ENCODE measurements around the gene KANSL1.
"Not testable (repeated sequence)": the region's sequence is repeated elsewhere in the genome, so short reads cannot be mapped to it uniquely, and the experiment has no call there.

Gene KANSL1

GRCh38 chr17:46193151-46193625 is at the start of gene KANSL1:
Gene KANSL1 (minus strand): TSS chr17:46193429. CDS start chr17:46172143, 21,286 bp downstream.
- no peaks in the 10 kb centered on the region for H3K9me3 Mint-ChIP-seq
- H3K4me3 Mint-ChIP-seq, result peak within 1 kb of the TSS; percentile 91
- H3K27me3 Mint-ChIP-seq, result no peaks in the 10 kb centered on the region
- H3K36me3 Mint-ChIP-seq (ENCODE audit: low read depth), result peaks cover 47% of the 10 kb centered on the region
- peak within 1 kb of the TSS; percentile 97 for H3K27ac Mint-ChIP-seq
- intact Hi-C loops (cut with micrococcal nuclease), result no loop called here
- H3K4me1 Mint-ChIP-seq (ENCODE audit: low read depth), result peaks cover 44% of the 10 kb centered on the region

GRCh38 chr17:46231359-46231758 is 38.1 kb upstream of the KANSL1 start:
- H3K4me1 Mint-ChIP-seq (ENCODE audit: low read depth); H3K36me3 Mint-ChIP-seq (ENCODE audit: low read depth); intact Hi-C loops (cut with micrococcal nuclease); H3K9me3 Mint-ChIP-seq; H3K27me3 Mint-ChIP-seq; H3K27ac Mint-ChIP-seq; H3K4me3 Mint-ChIP-seq: not testable (repeated sequence)

GRCh38 chr17:46225274-46225794 is 32.1 kb upstream of the KANSL1 start:
- H3K27me3 Mint-ChIP-seq, result not testable (repeated sequence)
- H3K4me3 Mint-ChIP-seq, result peak overlapping the region; percentile 82

GRCh38 chr17:46224864-46225263 is 31.6 kb upstream of the KANSL1 start:
- H3K9me3 Mint-ChIP-seq; H3K27me3 Mint-ChIP-seq; intact Hi-C loops (cut with micrococcal nuclease); H3K36me3 Mint-ChIP-seq (ENCODE audit: low read depth); H3K4me1 Mint-ChIP-seq (ENCODE audit: low read depth): not testable (repeated sequence)
- Mint-ChIP-seq H3K4me3 (peak overlapping the region; percentile 82), H3K27ac (peak overlapping the region; percentile 11)

More at GRCh38 chr17:46225274-46225794, 32.1 kb upstream of the KANSL1 start:
- H3K4me1 Mint-ChIP-seq (ENCODE audit: low read depth); intact Hi-C loops (cut with micrococcal nuclease); H3K9me3 Mint-ChIP-seq; H3K36me3 Mint-ChIP-seq (ENCODE audit: low read depth): not testable (repeated sequence)
- H3K27ac Mint-ChIP-seq, result peak overlapping the region; percentile 11

- H3K27me3 Mint-ChIP-seq; H3K4me1 Mint-ChIP-seq (ENCODE audit: low read depth); H3K4me3 Mint-ChIP-seq; H3K27ac Mint-ChIP-seq; intact Hi-C loops (cut with micrococcal nuclease); H3K36me3 Mint-ChIP-seq (ENCODE audit: low read depth); H3K9me3 Mint-ChIP-seq: not testable (repeated sequence)
Observed at GRCh38 chr17:46223041-46223440, 29.8 kb upstream of the KANSL1 start.

- intact Hi-C loops (cut with micrococcal nuclease), result loop anchor here (5.0 kb wide), 1 partner anchor 214 kb away; no protein-coding TSS in a partner anchor
- Mint-ChIP-seq H3K27ac (peak overlapping the region; percentile 63), H3K4me3 (no peak overlapping the region), H3K36me3 (ENCODE audit: low read depth) (no peaks in the 10 kb centered on the region), H3K27me3 (no peaks in the 10 kb centered on the region), H3K4me1 (ENCODE audit: low read depth) (peaks cover 40% of the 10 kb centered on the region), H3K9me3 (no peaks in the 10 kb centered on the region)
Observed at GRCh38 chr17:46216682-46217081, 23.5 kb upstream of the KANSL1 start.

GRCh38 chr17:46212634-46213435 is 19.6 kb upstream of the KANSL1 start:
- intact Hi-C loops (cut with micrococcal nuclease), result no loop called here
- Mint-ChIP-seq H3K27ac (no peak overlapping the region), H3K36me3 (ENCODE audit: low read depth) (peaks cover 5% of the 10 kb centered on the region), H3K4me1 (ENCODE audit: low read depth) (peaks cover 37% of the 10 kb centered on the region), H3K27me3 (no peaks in the 10 kb centered on the region), H3K9me3 (no peaks in the 10 kb centered on the region), H3K4me3 (no peak overlapping the region)

- intact Hi-C loops (cut with micrococcal nuclease), result no loop called here
- H3K27me3 Mint-ChIP-seq, result no peaks in the 10 kb centered on the region
- H3K4me3 Mint-ChIP-seq, result no peak overlapping the region
- peaks cover 6% of the 10 kb centered on the region for H3K4me1 Mint-ChIP-seq (ENCODE audit: low read depth)
- H3K27ac Mint-ChIP-seq, result no peak overlapping the region
- H3K36me3 Mint-ChIP-seq (ENCODE audit: low read depth), result peaks cover 5% of the 10 kb centered on the region
- no peaks in the 10 kb centered on the region for H3K9me3 Mint-ChIP-seq
Observed at GRCh38 chr17:46208997-46209396, 15.8 kb upstream of the KANSL1 start.

GRCh38 chr17:46205975-46206374 is 12.7 kb upstream of the KANSL1 start:
- H3K4me3 Mint-ChIP-seq, result no peak overlapping the region
- intact Hi-C loops (cut with micrococcal nuclease), result no loop called here
- no peak overlapping the region for H3K27ac Mint-ChIP-seq
- H3K9me3 Mint-ChIP-seq, result no peaks in the 10 kb centered on the region
- H3K27me3 Mint-ChIP-seq, result no peaks in the 10 kb centered on the region
- H3K36me3 Mint-ChIP-seq (ENCODE audit: low read depth), result peaks cover 5% of the 10 kb centered on the region
- no peaks in the 10 kb centered on the region for H3K4me1 Mint-ChIP-seq (ENCODE audit: low read depth)

GRCh38 chr17:46202424-46202823 is 9.2 kb upstream of the KANSL1 start:
- H3K4me1 Mint-ChIP-seq (ENCODE audit: low read depth), result no peaks in the 10 kb centered on the region

GRCh38 chr17:46201491-46201890 is 8.3 kb upstream of the KANSL1 start:
- no peak overlapping the region for H3K4me3 Mint-ChIP-seq
- no peak overlapping the region for H3K27ac Mint-ChIP-seq
- H3K36me3 Mint-ChIP-seq (ENCODE audit: low read depth), result peaks cover 7% of the 10 kb centered on the region
- H3K9me3 Mint-ChIP-seq, result no peaks in the 10 kb centered on the region
- H3K4me1 Mint-ChIP-seq (ENCODE audit: low read depth), result no peaks in the 10 kb centered on the region
- no peaks in the 10 kb centered on the region for H3K27me3 Mint-ChIP-seq
- intact Hi-C loops (cut with micrococcal nuclease), result no loop called here

More at GRCh38 chr17:46202424-46202823, 9.2 kb upstream of the KANSL1 start:
- intact Hi-C loops (cut with micrococcal nuclease), result no loop called here
- H3K9me3 Mint-ChIP-seq, result no peaks in the 10 kb centered on the region
- peaks cover under 1% of the 10 kb centered on the region for H3K36me3 Mint-ChIP-seq (ENCODE audit: low read depth)
- H3K4me3 Mint-ChIP-seq, result no peak overlapping the region
- no peak overlapping the region for H3K27ac Mint-ChIP-seq
- no peaks in the 10 kb centered on the region for H3K27me3 Mint-ChIP-seq

GRCh38 chr17:46200197-46200596 is 7.0 kb upstream of the KANSL1 start:
- Mint-ChIP-seq H3K27ac (no peak overlapping the region), H3K27me3 (no peaks in the 10 kb centered on the region), H3K36me3 (ENCODE audit: low read depth) (peaks cover 7% of the 10 kb centered on the region), H3K4me3 (no peak overlapping the region), H3K9me3 (no peaks in the 10 kb centered on the region), H3K4me1 (ENCODE audit: low read depth) (no peaks in the 10 kb centered on the region)
- intact Hi-C loops (cut with micrococcal nuclease), result no loop called here

- Mint-ChIP-seq H3K9me3 (no peaks in the 10 kb centered on the region), H3K4me1 (ENCODE audit: low read depth) (peaks cover 7% of the 10 kb centered on the region), H3K27me3 (no peaks in the 10 kb centered on the region), H3K4me3 (no peak overlapping the region), H3K36me3 (ENCODE audit: low read depth) (peaks cover 7% of the 10 kb centered on the region), H3K27ac (no peak overlapping the region)
- intact Hi-C loops (cut with micrococcal nuclease), result no loop called here
Observed at GRCh38 chr17:46199379-46199778, 6.2 kb upstream of the KANSL1 start.

GRCh38 chr17:46198233-46198632 is 5.0 kb upstream of the KANSL1 start:
- Mint-ChIP-seq H3K27me3 (no peaks in the 10 kb centered on the region), H3K9me3 (no peaks in the 10 kb centered on the region), H3K27ac (no peak overlapping the region), H3K4me3 (no peak overlapping the region), H3K36me3 (ENCODE audit: low read depth) (peaks cover 16% of the 10 kb centered on the region), H3K4me1 (ENCODE audit: low read depth) (peaks cover 11% of the 10 kb centered on the region)
- intact Hi-C loops (cut with micrococcal nuclease), result no loop called here
